ENCODE data around the gene ESYT2.

Gene ESYT2

GRCh38 chr7:158747408-158747807, 81.9 kb downstream of the ESYT2 start:
- H3K36me3 ChIP-seq (ENCODE audit: control insufficient read depth in 1 of 2, insufficient read depth in 2 of 2, low read length in 2 of 2) = peaks cover 33 to 51% of the 10 kb centered on the region in 2 donors

GRCh38 chr7:158746957-158747356, 82.4 kb downstream of the ESYT2 start:
- Histone ChIP-seq H3K4me3 (ENCODE audit: low read depth in 1 of 2, low read length in 2 of 2) (no peak overlapping the region), H3K27ac (ENCODE audit: low read depth, low read length) (no peak overlapping the region), H3K27me3 (ENCODE audit: control insufficient read depth in 1 of 2, insufficient read depth in 2 of 2, low read length in 2 of 2) (no peaks in the 10 kb centered on the region), H3K4me1 (ENCODE audit: control insufficient read depth in 1 of 2, insufficient read depth in 2 of 2, low read length in 2 of 2) (no peaks in the 10 kb centered on the region), H3K9ac (ENCODE audit: low read depth in 1 of 2, low read length in 2 of 2) (no peak overlapping the region), H3K9me3 (ENCODE audit: control insufficient read depth in 1 of 2, low read length in 2 of 2) (no peaks in the 10 kb centered on the region), H3K36me3 (ENCODE audit: control insufficient read depth in 1 of 2, insufficient read depth in 2 of 2, low read length in 2 of 2) (peaks cover 34 to 55% of the 10 kb centered on the region in 2 donors)

More at GRCh38 chr7:158747408-158747807, 81.9 kb downstream of the ESYT2 start:
- Histone ChIP-seq H3K27ac (ENCODE audit: low read depth, low read length) (no peak overlapping the region), H3K4me3 (ENCODE audit: low read depth in 1 of 2, low read length in 2 of 2) (no peak overlapping the region), H3K27me3 (ENCODE audit: control insufficient read depth in 1 of 2, insufficient read depth in 2 of 2, low read length in 2 of 2) (no peaks in the 10 kb centered on the region), H3K4me1 (ENCODE audit: control insufficient read depth in 1 of 2, insufficient read depth in 2 of 2, low read length in 2 of 2) (no peaks in the 10 kb centered on the region), H3K9me3 (ENCODE audit: control insufficient read depth in 1 of 2, low read length in 2 of 2) (no peaks in the 10 kb centered on the region), H3K9ac (ENCODE audit: low read depth in 1 of 2, low read length in 2 of 2) (no peak overlapping the region)

- no peaks in the 10 kb centered on the region for H3K27me3 ChIP-seq (ENCODE audit: control insufficient read depth in 1 of 2, insufficient read depth in 2 of 2, low read length in 2 of 2)
- no peaks in the 10 kb centered on the region for H3K9me3 ChIP-seq (ENCODE audit: control insufficient read depth in 1 of 2, low read length in 2 of 2)
- peaks cover 42 to 69% of the 10 kb centered on the region in 2 donors for H3K36me3 ChIP-seq (ENCODE audit: control insufficient read depth in 1 of 2, insufficient read depth in 2 of 2, low read length in 2 of 2)
- H3K4me3 ChIP-seq (ENCODE audit: low read depth in 1 of 2, low read length in 2 of 2) = no peak overlapping the region
- H3K27ac ChIP-seq (ENCODE audit: low read depth, low read length) = no peak overlapping the region
- no peak overlapping the region for H3K9ac ChIP-seq (ENCODE audit: low read depth in 1 of 2, low read length in 2 of 2)
- H3K4me1 ChIP-seq (ENCODE audit: control insufficient read depth in 1 of 2, insufficient read depth in 2 of 2, low read length in 2 of 2) = no peaks in the 10 kb centered on the region
Measured at GRCh38 chr7:158745057-158745715, 84.1 kb downstream of the ESYT2 start.

GRCh38 chr7:158744070-158744469, 85.2 kb downstream of the ESYT2 start:
- no peaks in the 10 kb centered on the region for H3K9me3 ChIP-seq (ENCODE audit: control insufficient read depth in 1 of 2, low read length in 2 of 2)
- H3K4me1 ChIP-seq (ENCODE audit: control insufficient read depth in 1 of 2, insufficient read depth in 2 of 2, low read length in 2 of 2) = no peaks in the 10 kb centered on the region
- H3K9ac ChIP-seq (ENCODE audit: low read depth in 1 of 2, low read length in 2 of 2) = no peak overlapping the region
- H3K27me3 ChIP-seq (ENCODE audit: control insufficient read depth in 1 of 2, insufficient read depth in 2 of 2, low read length in 2 of 2) = no peaks in the 10 kb centered on the region
- no peak overlapping the region for H3K27ac ChIP-seq (ENCODE audit: low read depth, low read length)
- peaks cover 38 to 73% of the 10 kb centered on the region in 2 donors for H3K36me3 ChIP-seq (ENCODE audit: control insufficient read depth in 1 of 2, insufficient read depth in 2 of 2, low read length in 2 of 2)
- no peak overlapping the region for H3K4me3 ChIP-seq (ENCODE audit: low read depth in 1 of 2, low read length in 2 of 2)

GRCh38 chr7:158743219-158743618, 86.1 kb downstream of the ESYT2 start:
- Histone ChIP-seq H3K9ac (ENCODE audit: low read depth in 1 of 2, low read length in 2 of 2) (no peak overlapping the region), H3K4me3 (ENCODE audit: low read depth in 1 of 2, low read length in 2 of 2) (no peak overlapping the region), H3K27ac (ENCODE audit: low read depth, low read length) (no peak overlapping the region), H3K9me3 (ENCODE audit: control insufficient read depth in 1 of 2, low read length in 2 of 2) (no peaks in the 10 kb centered on the region), H3K27me3 (ENCODE audit: control insufficient read depth in 1 of 2, insufficient read depth in 2 of 2, low read length in 2 of 2) (no peaks in the 10 kb centered on the region), H3K36me3 (ENCODE audit: control insufficient read depth in 1 of 2, insufficient read depth in 2 of 2, low read length in 2 of 2) (peaks cover 42 to 73% of the 10 kb centered on the region in 2 donors), H3K4me1 (ENCODE audit: control insufficient read depth in 1 of 2, insufficient read depth in 2 of 2, low read length in 2 of 2) (no peaks in the 10 kb centered on the region)

- Histone ChIP-seq H3K27me3 (ENCODE audit: control insufficient read depth in 1 of 2, insufficient read depth in 2 of 2, low read length in 2 of 2) (no peaks in the 10 kb centered on the region), H3K4me1 (ENCODE audit: control insufficient read depth in 1 of 2, insufficient read depth in 2 of 2, low read length in 2 of 2) (no peaks in the 10 kb centered on the region), H3K9ac (ENCODE audit: low read depth in 1 of 2, low read length in 2 of 2) (no peak overlapping the region), H3K9me3 (ENCODE audit: control insufficient read depth in 1 of 2, low read length in 2 of 2) (no peaks in the 10 kb centered on the region), H3K27ac (ENCODE audit: low read depth, low read length) (no peak overlapping the region), H3K4me3 (ENCODE audit: low read depth in 1 of 2, low read length in 2 of 2) (no peak overlapping the region), H3K36me3 (ENCODE audit: control insufficient read depth in 1 of 2, insufficient read depth in 2 of 2, low read length in 2 of 2) (peaks cover 35 to 70% of the 10 kb centered on the region in 2 donors)
Measured at GRCh38 chr7:158742065-158742821, 87.1 kb downstream of the ESYT2 start.

GRCh38 chr7:158741294-158741666, 88.0 kb downstream of the ESYT2 start:
- H3K36me3 ChIP-seq (ENCODE audit: control insufficient read depth in 1 of 2, insufficient read depth in 2 of 2, low read length in 2 of 2) = peaks cover 33 to 70% of the 10 kb centered on the region in 2 donors
- H3K27ac ChIP-seq (ENCODE audit: low read depth, low read length) = no peak overlapping the region
- no peaks in the 10 kb centered on the region for H3K4me1 ChIP-seq (ENCODE audit: control insufficient read depth in 1 of 2, insufficient read depth in 2 of 2, low read length in 2 of 2)
- no peaks in the 10 kb centered on the region for H3K9me3 ChIP-seq (ENCODE audit: control insufficient read depth in 1 of 2, low read length in 2 of 2)
- no peaks in the 10 kb centered on the region for H3K27me3 ChIP-seq (ENCODE audit: control insufficient read depth in 1 of 2, insufficient read depth in 2 of 2, low read length in 2 of 2)
- no peak overlapping the region for H3K4me3 ChIP-seq (ENCODE audit: low read depth in 1 of 2, low read length in 2 of 2)
- no peak overlapping the region for H3K9ac ChIP-seq (ENCODE audit: low read depth in 1 of 2, low read length in 2 of 2)

GRCh38 chr7:158740657-158741293, 88.5 kb downstream of the ESYT2 start:
- Histone ChIP-seq H3K27ac (ENCODE audit: low read depth, low read length) (no peak overlapping the region), H3K9ac (ENCODE audit: low read depth in 1 of 2, low read length in 2 of 2) (no peak overlapping the region)

GRCh38 chr7:158740013-158740656, 89.2 kb downstream of the ESYT2 start:
- Histone ChIP-seq H3K36me3 (ENCODE audit: control insufficient read depth in 1 of 2, insufficient read depth in 2 of 2, low read length in 2 of 2) (peaks cover 37 to 69% of the 10 kb centered on the region in 2 donors), H3K9ac (ENCODE audit: low read depth in 1 of 2, low read length in 2 of 2) (no peak overlapping the region), H3K9me3 (ENCODE audit: control insufficient read depth in 1 of 2, low read length in 2 of 2) (no peaks in the 10 kb centered on the region), H3K27me3 (ENCODE audit: control insufficient read depth in 1 of 2, insufficient read depth in 2 of 2, low read length in 2 of 2) (no peaks in the 10 kb centered on the region), H3K4me3 (ENCODE audit: low read depth in 1 of 2, low read length in 2 of 2) (no peak overlapping the region), H3K4me1 (ENCODE audit: control insufficient read depth in 1 of 2, insufficient read depth in 2 of 2, low read length in 2 of 2) (no peaks in the 10 kb centered on the region), H3K27ac (ENCODE audit: low read depth, low read length) (no peak overlapping the region)

More at GRCh38 chr7:158740657-158741293, 88.5 kb downstream of the ESYT2 start:
- no peaks in the 10 kb centered on the region for H3K27me3 ChIP-seq (ENCODE audit: control insufficient read depth in 1 of 2, insufficient read depth in 2 of 2, low read length in 2 of 2)
- H3K36me3 ChIP-seq (ENCODE audit: control insufficient read depth in 1 of 2, insufficient read depth in 2 of 2, low read length in 2 of 2) = peaks cover 34 to 70% of the 10 kb centered on the region in 2 donors
- H3K4me3 ChIP-seq (ENCODE audit: low read depth in 1 of 2, low read length in 2 of 2) = no peak overlapping the region
- H3K4me1 ChIP-seq (ENCODE audit: control insufficient read depth in 1 of 2, insufficient read depth in 2 of 2, low read length in 2 of 2) = no peaks in the 10 kb centered on the region
- no peaks in the 10 kb centered on the region for H3K9me3 ChIP-seq (ENCODE audit: control insufficient read depth in 1 of 2, low read length in 2 of 2)

- Histone ChIP-seq H3K4me3 (ENCODE audit: low read depth in 1 of 2, low read length in 2 of 2) (no peak overlapping the region), H3K27ac (ENCODE audit: low read depth, low read length) (no peak overlapping the region), H3K9ac (ENCODE audit: low read depth in 1 of 2, low read length in 2 of 2) (no peak overlapping the region), H3K27me3 (ENCODE audit: control insufficient read depth in 1 of 2, insufficient read depth in 2 of 2, low read length in 2 of 2) (no peaks in the 10 kb centered on the region), H3K4me1 (ENCODE audit: control insufficient read depth in 1 of 2, insufficient read depth in 2 of 2, low read length in 2 of 2) (no peaks in the 10 kb centered on the region), H3K9me3 (ENCODE audit: control insufficient read depth in 1 of 2, low read length in 2 of 2) (no peaks in the 10 kb centered on the region), H3K36me3 (ENCODE audit: control insufficient read depth in 1 of 2, insufficient read depth in 2 of 2, low read length in 2 of 2) (peaks cover 38 to 80% of the 10 kb centered on the region in 2 donors)
Measured at GRCh38 chr7:158738841-158739240, 90.5 kb downstream of the ESYT2 start.
